OCI-LY7 (cell line): ENCODE measurements around the gene SARDH.

Source experiments
- CTCF ChIP-seq: fragments of 200-600 bp; sonication (generic); conservative IDR thresholded peaks from 2 replicates; pipeline ENCODE4 v1.5.1; 2014; ENCODE audit warnings: mild to moderate bottlenecking, antibody characterized with exemption, low read length, moderate library complexity, mixed read lengths
- EZH2phosphoT487 ChIP-seq: fragments of 200-600 bp; sonication (generic); IDR thresholded peaks from 2 replicates; pipeline ENCODE4 v1.6.1; 2018; ENCODE audit warnings: low read depth, borderline replicate concordance, mild to moderate bottlenecking, mixed run types, antibody characterized with exemption, low read length, moderate library complexity, mixed read lengths

- TF ChIP-seq CTCF: no peak
- TF ChIP-seq EZH2phosphoT487: no peak
Measured at GRCh38 chr9:133672503-133673257, 65.5 kb downstream of the SARDH start.
